Activated CD4-positive, alpha-beta T cell treated with anti-CD3 and anti-CD28 coated beads for 4 hours (primary cell): ENCODE data around the gene CDH23.

Experiments
- DNase-seq, 2 donors: peaks; one replicate each; pipeline ENCODE4 v3.0.0-alpha.2; 2020

Gene CDH23

DNA sequence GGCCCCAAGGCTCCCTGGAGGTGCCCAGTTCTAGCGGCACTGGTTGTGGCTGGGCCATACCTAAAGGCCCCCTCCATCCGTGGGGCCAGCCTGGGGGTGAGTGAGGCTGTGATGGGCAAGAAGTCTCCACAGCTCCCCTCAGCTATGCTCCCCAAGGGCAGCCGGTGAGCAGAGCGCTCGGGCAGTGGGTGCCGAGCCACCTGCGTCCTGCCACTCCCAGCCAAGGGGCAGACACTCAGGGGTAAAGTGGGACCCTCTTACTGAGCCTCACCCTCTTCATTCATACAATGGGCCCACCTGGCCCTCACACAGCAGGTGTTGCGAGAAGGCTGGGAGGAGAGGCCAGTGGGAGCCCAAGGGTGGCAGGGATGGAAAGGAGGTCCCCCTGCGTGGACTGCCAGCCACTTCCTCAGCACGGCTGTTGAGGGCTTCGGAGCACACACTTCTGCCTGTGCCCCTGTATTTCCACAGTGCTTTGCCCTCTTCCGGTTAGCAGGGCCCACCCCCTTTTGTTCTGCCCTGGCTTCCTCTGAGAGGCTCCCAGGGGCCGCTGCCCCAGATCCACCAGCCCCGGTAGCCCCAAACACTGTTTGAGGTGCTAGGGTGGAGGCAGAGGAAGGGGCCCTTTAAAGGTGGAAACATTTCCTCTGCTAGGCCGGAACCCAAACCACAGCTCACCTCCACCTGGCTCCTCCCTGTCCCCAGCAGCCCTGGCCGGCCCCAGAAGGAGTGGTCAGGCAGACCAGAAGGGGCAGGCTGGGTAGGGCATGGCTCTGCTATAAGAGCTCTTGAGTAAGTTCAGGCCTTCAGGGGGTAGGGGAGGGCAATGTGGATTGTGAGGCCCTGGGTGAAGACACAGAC lies 339.2 kb downstream of the CDH23 start:
- DNase-seq: peak; percentile 37 to 63

DNA sequence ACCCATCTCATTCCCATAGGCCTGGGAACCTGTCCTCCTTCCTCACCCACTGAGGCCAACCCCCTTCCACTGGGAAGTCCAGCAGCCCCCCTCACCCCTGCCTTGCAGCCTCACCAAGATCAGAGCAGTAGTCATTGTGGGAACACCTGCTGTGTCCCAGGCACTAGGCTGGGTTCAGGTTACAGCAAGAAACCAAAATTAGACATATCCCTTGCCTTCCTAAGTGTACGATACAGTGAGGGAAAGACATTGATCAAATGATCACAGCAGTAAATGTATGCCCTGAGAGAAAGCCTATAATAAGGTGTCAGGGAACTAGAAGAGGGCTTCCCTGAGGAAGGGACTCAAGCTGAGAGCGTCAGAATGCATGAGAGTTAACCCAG lies 339.8 kb downstream of the CDH23 start:
- DNase-seq: no peak

DNA sequence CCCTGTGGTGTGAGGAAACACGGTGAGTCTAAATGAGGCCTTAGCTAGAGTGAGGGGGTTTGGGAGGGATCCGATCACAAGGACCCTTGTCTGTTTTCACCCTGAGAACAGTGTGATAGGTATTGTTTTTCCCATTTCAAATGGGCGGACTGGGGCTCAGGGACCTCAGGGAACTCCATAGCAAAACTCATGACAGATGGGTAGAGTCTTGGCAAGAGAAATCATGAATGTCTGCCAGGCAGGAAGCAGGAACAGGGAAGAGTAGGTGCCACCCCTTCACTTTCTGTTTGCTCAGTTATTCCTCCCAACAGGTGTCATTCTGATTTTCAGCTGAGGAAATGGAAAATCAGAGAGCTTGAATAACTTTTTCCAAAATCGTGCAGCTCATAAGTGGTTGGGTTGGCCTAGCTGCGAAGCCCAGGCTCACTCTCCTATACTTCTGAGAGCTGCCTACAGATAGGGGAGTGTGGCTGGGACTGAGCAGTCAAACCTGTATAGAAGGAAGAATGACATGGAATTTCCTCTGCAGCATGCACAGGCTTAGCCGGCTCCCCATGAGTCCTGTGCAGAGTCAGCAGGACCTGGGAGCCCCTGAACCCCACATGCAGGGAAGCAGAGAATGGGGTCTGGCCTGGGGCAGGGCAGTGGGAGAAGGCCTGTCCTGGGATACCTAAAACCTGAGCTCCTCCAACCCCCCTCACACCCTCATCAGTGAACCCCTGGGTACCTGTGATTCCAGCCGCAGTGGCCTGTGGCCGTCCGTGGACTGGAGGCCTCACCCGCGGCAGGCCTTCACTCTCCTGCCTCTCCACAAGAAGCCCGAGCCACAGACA lies 340.5 kb downstream of the CDH23 start:
- DNase-seq: peak; percentile 44 to 65

DNA sequence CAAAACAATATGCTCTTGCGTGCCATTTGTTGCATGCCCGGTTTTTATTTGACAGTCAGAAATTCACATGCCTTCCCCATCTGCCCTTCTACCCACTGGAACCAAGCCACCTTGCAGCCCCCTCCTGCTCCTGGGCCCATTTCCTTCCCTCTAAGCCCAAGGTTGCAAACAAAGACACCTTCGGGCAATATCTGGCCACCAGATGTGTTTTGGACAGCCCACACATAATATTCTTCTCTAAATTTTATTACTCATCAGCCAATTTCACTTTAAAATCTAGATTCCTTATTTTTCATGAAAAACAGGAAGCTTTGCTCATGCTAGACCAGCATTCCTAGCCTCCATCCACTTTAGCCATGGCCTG lies 341.1 kb downstream of the CDH23 start:
- no peak for DNase-seq

DNA sequence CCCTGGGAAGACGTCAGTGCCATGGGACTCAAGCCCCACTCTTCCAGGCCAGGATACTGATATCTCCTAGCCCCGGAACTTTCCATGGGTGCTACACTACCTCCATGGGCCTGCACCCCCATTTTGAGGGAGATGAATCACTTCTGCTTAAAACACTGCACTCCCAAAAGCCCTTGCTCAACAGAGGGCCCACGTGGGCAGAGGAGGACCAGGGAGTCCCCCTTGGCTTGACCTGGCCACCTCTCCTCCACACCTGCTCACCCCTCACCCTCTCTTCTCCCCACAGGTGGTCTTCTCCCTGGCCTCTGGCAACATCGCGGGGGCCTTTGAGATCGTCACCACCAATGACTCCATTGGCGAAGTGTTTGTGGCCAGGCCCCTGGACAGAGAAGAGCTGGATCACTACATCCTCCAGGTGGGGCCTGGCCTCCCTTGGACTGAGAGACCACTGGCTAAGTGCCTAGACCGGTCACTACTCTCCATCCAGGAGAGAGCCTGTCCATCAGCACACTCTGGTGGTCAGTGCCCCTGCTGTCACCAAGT lies 342.7 kb downstream of the CDH23 start:
- DNase-seq: no peak

DNA sequence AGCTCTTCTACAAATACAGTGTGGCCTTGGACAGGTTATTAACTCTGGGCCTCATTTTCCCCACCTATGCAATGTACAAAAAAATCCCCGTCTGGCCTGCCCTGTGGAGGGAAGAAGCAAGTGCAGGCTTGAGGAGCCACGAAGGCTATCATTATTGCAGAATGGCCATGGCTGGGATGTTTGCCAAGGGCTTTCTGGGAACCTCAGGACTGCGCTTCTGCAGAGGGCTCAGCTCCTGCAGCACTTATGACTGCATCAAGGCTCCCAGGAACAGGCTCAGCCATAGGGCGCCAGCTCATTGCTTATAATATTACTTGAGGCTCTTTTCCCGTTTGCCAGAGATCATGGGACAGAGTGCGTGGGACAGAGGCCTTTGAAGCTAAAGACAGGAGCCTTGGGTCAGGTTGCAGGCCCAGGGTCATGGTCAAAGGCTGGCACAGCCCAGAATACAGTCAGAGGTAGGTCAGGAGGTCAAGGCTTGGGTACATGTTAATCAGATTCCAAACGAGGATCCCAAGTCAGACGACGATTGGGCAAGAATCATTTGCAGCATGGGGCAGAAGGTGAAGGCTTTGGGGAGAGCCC lies 343.4 kb downstream of the CDH23 start:
- no peak for DNase-seq

DNA sequence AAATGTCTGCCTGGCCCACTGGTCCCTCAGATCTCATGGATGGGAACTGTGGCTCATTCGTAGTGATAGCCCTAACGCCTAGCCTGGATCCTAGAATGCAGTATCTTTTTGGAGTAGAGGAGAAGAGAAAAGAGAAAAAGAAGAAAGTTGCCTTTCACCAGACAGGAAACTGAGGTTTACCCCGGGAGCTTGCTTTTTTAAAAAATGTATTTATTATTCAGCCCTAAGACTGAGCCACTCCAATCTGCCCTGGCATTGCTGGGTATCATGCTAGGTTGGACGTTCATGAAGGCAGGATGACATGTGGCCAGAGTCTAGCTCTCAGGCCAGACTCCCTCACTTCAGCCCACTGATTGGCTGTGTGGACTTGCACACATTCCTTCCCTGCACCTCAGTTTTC lies 344.3 kb downstream of the CDH23 start:
- DNase-seq: no peak

DNA sequence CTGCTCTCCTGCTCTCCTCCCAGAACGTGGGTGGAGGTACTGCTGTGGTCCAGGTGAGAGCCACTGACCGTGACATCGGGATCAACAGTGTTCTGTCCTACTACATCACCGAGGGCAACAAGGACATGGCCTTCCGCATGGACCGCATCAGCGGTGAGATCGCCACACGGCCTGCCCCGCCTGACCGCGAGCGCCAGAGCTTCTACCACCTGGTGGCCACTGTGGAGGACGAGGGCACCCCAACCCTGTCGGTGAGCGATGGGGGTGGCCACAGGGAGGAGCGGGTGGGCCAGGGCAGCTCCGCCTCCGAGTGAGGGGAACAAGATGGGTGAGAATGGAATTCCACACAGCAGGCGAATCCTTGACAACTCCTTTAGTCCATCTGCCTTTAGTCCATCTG lies 345.0 kb downstream of the CDH23 start:
- DNase-seq: no peak

DNA sequence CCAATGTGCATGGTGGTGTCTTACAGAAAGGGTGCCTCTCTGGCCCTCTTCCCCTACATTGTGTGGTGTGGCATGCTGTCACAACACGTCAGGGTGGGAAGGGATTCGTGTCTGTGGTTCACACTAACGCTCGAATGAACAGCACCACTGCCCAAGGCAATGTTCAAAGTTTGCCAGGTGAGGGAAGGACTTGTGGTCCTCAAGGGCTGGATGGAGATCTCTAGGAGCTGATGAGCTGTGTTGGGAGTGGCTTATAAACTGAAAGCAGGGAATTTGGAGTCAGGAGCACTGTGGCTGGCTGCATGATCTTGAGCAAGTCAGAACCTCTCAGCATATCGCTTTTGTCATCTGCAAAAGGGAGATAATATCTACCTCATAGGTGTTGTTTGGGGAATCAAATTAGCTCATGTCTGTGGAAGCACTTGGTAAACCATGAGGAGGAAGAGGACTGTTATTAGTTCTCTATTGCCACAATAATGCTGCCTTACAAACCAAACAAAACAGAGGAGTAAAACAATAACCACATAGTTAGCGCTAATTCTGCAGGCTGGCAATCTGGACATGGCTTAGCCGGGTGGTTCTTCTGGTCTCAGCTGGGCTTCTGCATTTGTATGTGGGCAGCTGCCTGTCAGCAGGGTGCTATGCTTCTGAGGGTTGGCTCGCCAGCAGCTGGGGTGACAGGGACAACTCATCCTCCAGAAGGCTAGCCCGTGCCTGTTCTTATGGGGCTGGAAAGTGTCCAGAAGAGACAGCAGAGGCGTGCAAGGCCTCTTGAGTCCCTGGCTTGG lies 345.8 kb downstream of the CDH23 start:
- no peak for DNase-seq

DNA sequence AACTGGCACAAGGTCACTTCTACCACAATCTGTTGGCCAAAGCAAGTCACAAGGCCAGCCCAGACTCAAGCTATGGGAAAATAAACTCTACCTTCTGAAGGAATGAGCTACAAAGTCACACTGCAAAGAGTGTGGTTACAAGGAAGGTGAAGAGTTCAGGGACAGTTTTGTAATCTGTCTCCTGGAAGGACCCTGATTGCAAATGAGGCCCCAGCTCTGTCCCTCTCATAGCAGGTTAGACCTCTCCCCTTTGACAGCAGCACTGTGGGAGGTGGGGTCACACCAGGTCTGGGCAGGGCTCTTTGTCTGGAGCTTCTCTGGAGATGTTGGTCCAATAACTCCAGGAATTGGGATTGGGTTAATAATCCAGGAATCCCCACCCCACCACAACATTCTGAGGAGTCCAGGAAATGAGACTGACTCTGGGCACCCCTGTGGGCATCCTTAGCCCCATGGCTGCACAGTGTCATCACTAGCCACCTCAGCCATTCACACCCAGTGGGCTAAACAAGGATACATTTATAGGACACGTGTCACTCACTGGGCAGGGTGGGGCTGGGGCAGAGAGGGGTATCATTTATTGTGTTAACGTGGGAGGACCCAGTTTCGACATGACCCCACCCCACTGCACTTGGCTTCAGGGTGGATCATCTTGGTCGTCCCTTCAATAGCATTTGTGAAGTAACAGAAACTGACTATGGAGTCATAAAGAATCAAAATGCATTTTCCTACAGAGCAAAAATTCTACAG lies 346.5 kb downstream of the CDH23 start:
- no peak for DNase-seq

DNA sequence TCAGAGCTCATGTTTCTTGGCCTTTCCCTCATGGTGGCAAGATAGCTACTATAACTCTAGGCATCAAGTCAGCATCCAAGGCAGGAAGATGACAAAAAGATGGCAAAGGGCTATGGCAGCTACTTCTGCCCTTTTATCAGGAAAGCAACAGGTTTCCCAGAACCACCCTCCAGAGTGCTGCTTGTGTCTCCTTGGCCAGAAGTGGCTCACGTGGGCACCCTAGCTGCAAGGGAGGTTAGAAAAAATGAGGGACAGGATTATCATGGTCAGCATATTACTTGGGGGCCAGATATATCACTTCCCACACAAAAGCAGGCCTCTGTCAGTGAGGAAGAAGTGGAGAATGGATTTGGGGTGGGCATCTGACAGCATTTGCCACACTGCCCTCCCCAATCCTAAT lies 347.1 kb downstream of the CDH23 start:
- DNase-seq: no peak

DNA sequence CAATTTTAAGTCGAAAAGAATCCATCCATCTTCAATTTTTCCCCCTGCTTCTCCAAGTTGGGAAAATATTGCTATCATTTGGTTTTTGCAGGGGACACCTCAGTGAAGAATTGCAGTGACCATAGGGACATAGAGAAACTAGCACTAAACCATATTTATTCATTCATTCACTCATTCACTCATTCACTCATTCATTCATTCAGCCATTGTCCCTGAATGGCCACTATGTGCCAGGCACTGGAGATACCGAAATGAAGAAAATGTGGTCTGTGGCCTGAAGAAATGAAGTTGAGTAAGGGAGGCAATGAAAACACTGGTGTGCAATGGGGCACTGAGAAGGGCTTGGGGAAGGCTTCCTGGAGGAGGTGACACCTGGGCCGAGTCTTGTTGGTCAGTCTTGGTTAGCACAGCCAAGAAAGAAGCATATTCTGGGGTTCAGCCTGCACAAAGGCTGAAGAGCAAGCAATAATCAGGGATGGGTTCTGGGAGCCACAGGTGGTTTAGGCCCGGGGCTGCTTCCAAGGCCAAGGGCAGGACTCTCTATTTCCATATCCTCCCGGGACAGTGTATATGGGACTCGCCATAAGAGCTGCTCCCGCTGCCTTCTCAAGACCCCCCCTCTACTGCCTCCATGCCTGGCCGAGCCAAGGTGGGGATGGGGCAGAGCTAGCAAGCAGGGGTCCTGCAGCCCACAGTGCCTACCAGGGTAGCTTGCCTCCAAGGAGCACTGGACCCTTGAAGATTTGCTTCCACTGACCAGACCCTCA lies 348.4 kb downstream of the CDH23 start:
- no peak for DNase-seq

DNA sequence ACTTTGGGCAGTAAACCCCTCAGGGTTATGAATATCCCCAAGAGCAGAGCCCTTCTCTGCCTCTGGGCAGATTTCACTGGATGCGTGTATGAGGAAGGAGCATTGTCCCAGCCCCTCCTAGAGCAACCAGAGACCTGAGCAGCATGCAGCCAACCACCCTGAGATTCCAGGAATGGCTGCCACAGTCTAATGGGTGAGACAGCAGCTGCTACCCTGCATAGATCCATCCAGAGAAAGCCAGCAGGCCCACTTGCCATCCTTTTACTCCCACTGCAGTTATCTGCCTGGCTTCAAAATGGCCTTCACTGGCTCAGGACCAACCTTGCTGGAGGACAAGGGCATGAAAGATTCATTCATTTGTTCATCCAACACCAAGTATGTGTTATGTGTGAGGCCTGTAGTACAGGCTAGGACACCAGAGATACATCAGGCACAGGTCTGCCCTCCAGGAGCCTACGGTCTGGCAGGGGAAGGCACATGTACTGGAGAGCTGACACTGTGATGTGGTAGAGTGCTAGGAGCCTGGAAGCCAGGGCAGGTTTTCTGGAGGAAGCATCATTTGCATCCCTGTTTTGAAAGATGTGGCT lies 349.0 kb downstream of the CDH23 start:
- no peak for DNase-seq

DNA sequence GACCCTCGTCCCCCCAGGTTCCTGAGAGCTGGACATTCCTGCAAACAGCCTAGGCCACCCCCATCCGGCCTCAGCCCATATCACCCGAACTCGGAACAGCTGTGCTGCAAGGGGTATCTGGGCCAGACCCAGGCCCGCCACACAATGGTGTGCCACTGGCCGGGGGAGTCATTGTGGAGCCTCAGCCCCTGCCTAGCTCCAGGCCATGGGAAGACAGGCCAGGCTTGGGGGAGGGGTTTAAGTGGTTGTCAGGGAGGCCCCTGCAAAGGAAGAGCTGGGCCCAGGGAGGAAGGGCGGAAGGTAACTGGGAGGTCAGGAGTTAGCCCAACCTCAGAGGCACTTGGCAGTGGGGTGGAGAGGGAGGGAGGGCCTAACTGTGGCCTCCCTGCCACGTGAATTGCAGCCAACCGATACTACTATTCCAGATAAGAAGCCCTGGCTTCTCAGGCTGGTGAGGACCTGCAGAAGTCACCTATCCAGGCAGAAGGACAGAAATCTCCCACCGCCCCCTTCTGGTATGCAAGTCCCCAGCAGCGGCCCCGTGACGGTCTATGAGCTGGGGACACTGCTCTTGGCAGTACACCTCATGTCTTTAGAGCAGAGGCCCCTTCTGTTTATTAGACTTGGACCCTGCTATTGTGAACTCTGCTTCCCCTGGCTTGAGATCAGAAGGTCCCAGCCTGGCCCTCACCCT lies 349.8 kb downstream of the CDH23 start:
- DNase-seq: no peak

DNA sequence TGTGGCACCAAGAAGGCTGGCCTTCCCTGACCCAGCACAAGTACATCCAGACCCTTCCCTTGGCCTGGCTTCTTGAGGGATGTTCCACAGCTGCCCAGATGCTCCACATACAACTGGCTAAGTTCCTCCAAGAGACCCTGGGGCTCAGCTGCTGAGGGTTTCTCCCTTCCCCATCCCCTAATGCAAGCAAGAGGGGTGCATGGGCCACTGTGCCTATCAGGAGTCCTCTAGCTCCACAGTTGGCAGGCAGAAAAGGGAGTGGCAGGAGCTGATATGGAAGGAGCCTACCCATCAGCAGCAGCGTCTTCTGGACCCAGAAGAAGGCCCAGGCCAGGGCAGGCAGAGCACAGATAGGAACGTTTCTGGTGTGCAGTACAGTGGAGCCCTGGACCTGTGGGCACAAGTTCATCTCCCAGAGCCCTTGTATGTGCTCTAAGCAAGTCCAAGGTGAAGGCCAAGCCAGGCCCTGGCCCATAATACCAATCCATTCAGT lies 350.4 kb downstream of the CDH23 start:
- no peak for DNase-seq

DNA sequence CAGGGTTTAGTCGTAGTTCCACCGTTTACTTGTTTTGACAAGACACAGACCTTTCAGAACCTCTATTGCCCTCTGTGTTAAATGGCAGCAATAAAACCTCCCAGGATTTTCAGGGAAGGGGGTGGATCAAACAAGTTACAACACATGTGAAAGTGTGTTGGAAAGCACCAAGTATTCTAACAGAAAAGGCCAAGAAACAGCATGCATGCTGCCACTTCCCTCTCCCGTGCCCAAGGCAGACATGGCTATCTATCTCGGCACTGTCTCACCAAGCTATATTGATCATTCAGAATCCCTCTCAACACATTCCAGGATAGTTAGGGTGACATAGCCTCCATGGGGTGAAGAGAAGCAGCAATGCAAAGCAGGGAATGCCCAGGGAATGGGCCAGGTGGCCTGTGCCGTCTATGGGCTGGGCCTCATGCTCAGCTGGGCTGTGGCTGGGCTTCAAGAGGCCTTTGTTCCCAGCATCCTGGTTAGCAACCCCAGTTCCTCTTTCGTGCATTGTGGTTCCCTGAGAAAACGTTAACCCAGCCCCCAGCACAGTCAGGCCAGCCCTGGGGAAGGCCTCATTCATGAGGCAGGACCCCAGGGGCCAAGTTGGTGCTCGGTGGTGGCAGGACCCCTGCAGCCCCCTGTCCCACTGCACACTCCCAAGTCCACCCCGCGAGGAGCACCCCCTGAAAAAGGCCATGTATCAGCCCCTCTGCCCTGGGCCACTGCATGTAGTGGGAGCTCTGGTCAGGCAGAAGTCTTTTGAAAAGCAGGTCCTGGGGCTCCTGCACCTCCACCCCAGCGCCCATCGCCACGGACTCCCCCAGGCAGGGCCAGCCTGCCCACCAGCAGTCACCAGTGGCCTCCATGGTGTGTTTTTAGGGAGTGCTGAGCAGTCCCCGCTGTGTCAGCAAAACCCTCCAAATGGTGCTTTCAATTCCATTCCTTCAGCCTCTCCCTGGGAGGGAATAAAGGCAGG lies 351.1 kb downstream of the CDH23 start:
- no peak for DNase-seq

DNA sequence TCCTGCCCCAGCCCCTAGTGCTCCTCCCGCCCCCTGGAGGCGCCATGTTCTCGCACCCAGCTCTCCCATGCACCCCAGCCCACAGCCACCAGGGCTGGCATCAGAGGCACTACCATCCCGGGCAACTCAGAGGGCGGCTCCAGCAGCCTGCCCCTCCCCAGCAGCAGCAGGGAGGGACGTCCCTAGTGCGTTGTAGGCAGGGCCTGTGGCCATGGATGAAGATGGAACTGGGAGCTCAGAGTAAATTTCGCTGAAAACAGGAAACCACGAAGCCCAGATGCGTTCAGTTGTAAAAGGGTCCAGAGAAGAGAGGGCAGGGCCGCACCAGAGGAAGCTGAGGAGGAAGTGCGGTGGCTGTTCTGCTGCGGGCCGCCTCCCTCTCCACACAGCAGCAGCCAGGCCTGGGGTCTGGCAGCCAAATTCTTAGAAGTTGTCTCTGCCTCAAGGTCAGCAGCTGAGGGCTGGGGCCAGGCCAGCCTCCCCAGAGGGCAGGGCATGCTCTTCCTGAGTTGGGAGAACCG lies 352.0 kb downstream of the CDH23 start:
- DNase-seq: peak; percentile 64 to 68

DNA sequence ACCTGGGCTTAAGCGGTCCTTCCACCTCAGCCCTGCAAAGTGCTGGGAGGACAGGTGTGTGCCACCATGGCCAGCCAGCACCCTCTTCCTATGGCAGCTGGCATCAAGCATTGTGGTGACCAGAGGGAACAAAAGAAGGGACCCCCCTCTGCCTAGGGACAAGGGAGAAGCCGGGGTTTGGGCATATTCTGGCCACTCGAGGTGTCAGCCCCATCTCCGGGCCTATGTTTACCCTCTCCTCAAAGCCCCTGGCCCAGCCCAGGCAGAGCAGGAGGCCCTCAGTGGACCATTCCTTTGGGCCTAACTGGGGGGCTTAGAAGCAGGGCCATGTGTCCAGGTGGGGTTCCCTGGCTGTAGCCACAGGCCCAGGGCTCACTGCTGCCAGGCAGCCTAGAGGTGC lies 352.7 kb downstream of the CDH23 start:
- DNase-seq: no peak
